ENCODE data around the gene DOCK4. TPM values are rescaled to one million over a fixed set of nuclear protein-coding genes. Genes with fewer than 3 reads are reported as not detected.

DOCK4 gene
- polyA plus RNA-seq, 1 donor (not counting 4 experiments of a cell fraction or from before 2014, with no cell fraction given) = 13.9 TPM

DNA sequence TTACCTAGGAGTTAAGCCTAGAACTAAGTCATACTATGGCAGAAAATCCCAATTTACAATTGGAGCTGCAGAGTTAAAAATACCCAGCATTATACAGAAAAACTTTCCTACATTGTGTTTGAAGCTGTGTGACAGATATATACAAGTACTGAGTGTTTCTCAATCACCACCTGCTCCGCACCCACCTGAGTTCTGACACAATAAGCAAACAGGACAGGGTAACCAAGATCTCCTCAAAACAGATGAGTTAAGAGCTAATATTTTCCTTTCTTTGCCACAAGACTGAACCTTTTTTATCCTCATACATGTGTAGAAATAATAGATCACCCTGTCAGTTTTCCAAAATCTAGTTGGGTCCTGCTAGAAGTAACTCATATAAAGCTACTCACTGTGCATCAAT is 186.3 kb downstream of the DOCK4 start:
- no peak for DNase-seq (ENCODE audit: low read depth, low spot score)
- no peak overlapping the region for H2AFZ ChIP-seq (ENCODE audit: control insufficient read depth, low read length)
- no peaks in the 10 kb centered on the region for H3K79me2 ChIP-seq (ENCODE audit: control insufficient read depth, insufficient read depth, low read length)
- no peak overlapping the region for H3K4me3 ChIP-seq (ENCODE audit: control insufficient read depth in 2 of 3, extremely low read depth in 1 of 3, insufficient read depth in 2 of 3, low read depth in 1 of 3, low read length in 3 of 3)
- H3K27me3 ChIP-seq (ENCODE audit: control insufficient read depth, extremely low read depth, insufficient read depth, low read length) = no peaks in the 10 kb centered on the region
- no peaks in the 10 kb centered on the region for H3K4me1 ChIP-seq (ENCODE audit: control insufficient read depth, extremely low read depth, insufficient read depth, low read length)
- H3K27ac ChIP-seq (ENCODE audit: control insufficient read depth, insufficient read depth, low read length) = no peak overlapping the region
- no peaks in the 10 kb centered on the region for H4K20me1 ChIP-seq (ENCODE audit: control insufficient read depth, extremely low read depth, insufficient read depth, low read length)
- no peaks in the 10 kb centered on the region for H3K9me1 ChIP-seq (ENCODE audit: control insufficient read depth, extremely low read depth, insufficient read depth, low read length)
- no peak overlapping the region for H3K4me2 ChIP-seq (ENCODE audit: control insufficient read depth, extremely low read depth, insufficient read depth, low read depth, low read length)
- dilution Hi-C loops (cut with MboI; ENCODE audit: extremely low pct_ligation_motif_present, low sequenced_read_pairs) = no loop called here
- no peaks in the 10 kb centered on the region for H3K9me3 ChIP-seq (ENCODE audit: control insufficient read depth, low read depth, low read length)
- H3K36me3 ChIP-seq (ENCODE audit: control insufficient read depth in 2 of 2, extremely low read depth in 1 of 2, insufficient read depth in 2 of 2, low read length in 2 of 2) = no peaks in the 10 kb centered on the region
- no peak overlapping the region for H3K9ac ChIP-seq (ENCODE audit: control insufficient read depth, extremely low read depth, insufficient read depth, low read length)
- no peak for FAIRE-seq
- no peak for TF ChIP-seq EZH2 (IDR thresholded peaks at IDR 0.05; ENCODE audit: low read length)
- TF ChIP-seq CTCF (optimal IDR thresholded peaks at IDR 0.05 in 1 of 3, IDR thresholded peaks at IDR 0.05 in 1 of 3, conservative IDR thresholded peaks at IDR 0.05 in 1 of 3; ENCODE audit: extremely low read depth in 1 of 3, insufficient read depth in 2 of 3, low read length in 3 of 3) = no peak

- Histone ChIP-seq H3K4me3 (ENCODE audit: control insufficient read depth in 2 of 3, extremely low read depth in 1 of 3, insufficient read depth in 2 of 3, low read depth in 1 of 3, low read length in 3 of 3) (no peak overlapping the region), H3K4me2 (ENCODE audit: control insufficient read depth, extremely low read depth, insufficient read depth, low read depth, low read length) (no peak overlapping the region), H3K9ac (ENCODE audit: control insufficient read depth, extremely low read depth, insufficient read depth, low read length) (no peak overlapping the region), H3K9me1 (ENCODE audit: control insufficient read depth, extremely low read depth, insufficient read depth, low read length) (no peaks in the 10 kb centered on the region), H2AFZ (ENCODE audit: control insufficient read depth, low read length) (no peak overlapping the region), H3K79me2 (ENCODE audit: control insufficient read depth, insufficient read depth, low read length) (no peaks in the 10 kb centered on the region), H3K9me3 (ENCODE audit: control insufficient read depth, low read depth, low read length) (no peaks in the 10 kb centered on the region), H3K27me3 (ENCODE audit: control insufficient read depth, extremely low read depth, insufficient read depth, low read length) (no peaks in the 10 kb centered on the region), H3K27ac (ENCODE audit: control insufficient read depth, insufficient read depth, low read length) (no peak overlapping the region), H3K36me3 (ENCODE audit: control insufficient read depth in 2 of 2, extremely low read depth in 1 of 2, insufficient read depth in 2 of 2, low read length in 2 of 2) (no peaks in the 10 kb centered on the region), H4K20me1 (ENCODE audit: control insufficient read depth, extremely low read depth, insufficient read depth, low read length) (no peaks in the 10 kb centered on the region), H3K4me1 (ENCODE audit: control insufficient read depth, extremely low read depth, insufficient read depth, low read length) (no peaks in the 10 kb centered on the region)
- TF ChIP-seq CTCF (optimal IDR thresholded peaks at IDR 0.05 in 1 of 3, IDR thresholded peaks at IDR 0.05 in 1 of 3, conservative IDR thresholded peaks at IDR 0.05 in 1 of 3; ENCODE audit: extremely low read depth in 1 of 3, insufficient read depth in 2 of 3, low read length in 3 of 3) = no peak
- no peak for TF ChIP-seq EZH2 (IDR thresholded peaks at IDR 0.05; ENCODE audit: low read length)
- dilution Hi-C loops (cut with MboI; ENCODE audit: extremely low pct_ligation_motif_present, low sequenced_read_pairs) = no loop called here
- FAIRE-seq (no peak), DNase-seq (ENCODE audit: low read depth, low spot score) (no peak)
Measured at GRCh38 chr7:112018305-112019030, 187.7 kb downstream of the DOCK4 start.
